H1 (cell line): ENCODE data around the gene EHD4. TPM values are rescaled to one million over a fixed set of nuclear protein-coding genes. Genes with fewer than 3 reads are reported as not detected.

Source experiments
- CTCF ChIA-PET: fragments of 300-600 bp; sonication (Branson Sonifier 250); formaldehyde crosslinking; loops from one replicate; lab custom pipeline; 2021; ENCODE audit not compliant: partially characterized antibody; lab: Charles Lee
- POLR2A ChIA-PET: fragments of 300-600 bp; sonication (Branson Sonifier 250); formaldehyde crosslinking; loops from one replicate; lab custom pipeline; 2021; ENCODE audit warnings: inconsistent platforms; ENCODE audit not compliant: partially characterized antibody; lab: Charles Lee
- DNase-seq, 2 experiments: peaks; one replicate each; pipeline versions ENCODE4 v3.0.0 to v3.0.0-alpha.2; 2010 to 2022; ENCODE audit warnings: low spot score in 2 of 2, low read depth in 1 of 2, mixed read lengths in 1 of 2
- FAIRE-seq: peaks from 2 replicates; lab custom pipeline; 2011; peaks lifted over from hg19 to GRCh38; lab: Jason Lieb, UNC
- H2AFZ ChIP-seq: 2 replicates; pipeline ENCODE4 v1.8.1; 2012; ENCODE audit warnings: low read length, inconsistent platforms
- H2AK5ac ChIP-seq: 2 replicates; pipeline ENCODE4 v1.6.1; 2013; ENCODE audit warnings: low read depth, low read length
- H2BK120ac ChIP-seq: replicated peaks from 2 replicates; pipeline ENCODE3; 2013; ENCODE audit warnings: low read depth, low read length, inconsistent platforms
- H2BK12ac ChIP-seq: 2 replicates; pipeline ENCODE4 v1.6.1; 2013; ENCODE audit warnings: low read depth, low read length
- H2BK15ac ChIP-seq: 2 replicates; pipeline ENCODE4 v1.6.1; 2013; ENCODE audit warnings: low read length
- H2BK20ac ChIP-seq: 2 replicates; pipeline ENCODE4 v1.6.1; 2013; ENCODE audit warnings: low read length
- H2BK5ac ChIP-seq: 2 replicates; pipeline ENCODE4 v1.6.1; 2013; ENCODE audit warnings: low read depth, low read length
- H3K14ac ChIP-seq: 2 replicates; pipeline ENCODE4 v1.6.1; 2013; ENCODE audit warnings: inconsistent platforms; ENCODE audit not compliant: insufficient read length
- H3K18ac ChIP-seq: 2 replicates; pipeline ENCODE4 v1.6.1; 2013; ENCODE audit warnings: low read length; ENCODE audit errors: extremely low read depth
- H3K23ac ChIP-seq: 2 replicates; pipeline ENCODE4 v1.6.1; 2013; ENCODE audit warnings: inconsistent platforms; ENCODE audit not compliant: insufficient read length
- H3K23me2 ChIP-seq: 2 replicates; pipeline ENCODE4 v1.6.1; 2013; ENCODE audit warnings: low read depth, low read length
- H3K27ac ChIP-seq: 2 replicates; pipeline ENCODE4 v1.6.1; 2011; ENCODE audit warnings: low read depth, low read length, inconsistent platforms
- H3K27me3 ChIP-seq, 4 experiments: replicated peaks in 1 of 4; 1 replicate in 1 of 4; 2 replicates in 3 of 4; pipeline versions ENCODE4 v1.6.1 to v1.8.1; 2011 to 2013; ENCODE audit warnings: low read length in 3 of 4, mild to moderate bottlenecking in 3 of 4, inconsistent platforms in 2 of 4, mixed read lengths in 2 of 4, moderate library complexity in 1 of 4; ENCODE audit not compliant: control insufficient read depth in 3 of 4, insufficient read depth in 3 of 4; ENCODE audit errors: extremely low read depth in 1 of 4
- H3K36me3 ChIP-seq, 4 experiments: 2 replicates each; pipeline versions ENCODE4 v1.6.1 to v1.8.1; 2011 to 2013; ENCODE audit warnings: mild to moderate bottlenecking in 4 of 4, low read length in 3 of 4, moderate library complexity in 2 of 4, control low read depth in 1 of 4, inconsistent platforms in 1 of 4; ENCODE audit not compliant: insufficient read depth in 4 of 4, control insufficient read depth in 2 of 4
- H3K4ac ChIP-seq: replicated peaks from 2 replicates; pipeline ENCODE3; 2013; ENCODE audit warnings: low read length, low read depth, mixed read lengths, inconsistent platforms; ENCODE audit not compliant: insufficient read length
- H3K4me1 ChIP-seq, 4 experiments: replicated peaks in 1 of 4; 1 replicate in 1 of 4; 2 replicates in 3 of 4; pipeline versions ENCODE4 v1.6.1 to v1.8.1; 2011 to 2013; ENCODE audit warnings: low read length in 3 of 4, inconsistent platforms in 2 of 4, mixed read lengths in 1 of 4; ENCODE audit not compliant: insufficient read depth in 4 of 4, control insufficient read depth in 3 of 4
- H3K4me2 ChIP-seq, 2 experiments: 2 replicates each; pipeline versions ENCODE4 v1.6.1 to v1.8.1; 2011 to 2013; ENCODE audit warnings: low read depth in 2 of 2, low read length in 2 of 2, control low read depth in 1 of 2, inconsistent platforms in 1 of 2, mild to moderate bottlenecking in 1 of 2; ENCODE audit not compliant: insufficient read depth in 1 of 2
- H3K4me3 ChIP-seq, 4 experiments: fragments of 200-600, 300-600 bp in 1 of 4; sonication (generic), shearing (Covaris generic), sonication (Bioruptor Twin) in 1 of 4; 2 replicates each; pipeline versions ENCODE4 v1.5.1 to v1.8.1; 2011 to 2016; ENCODE audit warnings: low read length in 4 of 4, low read depth in 3 of 4, control low read depth in 2 of 4, inconsistent platforms in 2 of 4, mild to moderate bottlenecking in 2 of 4, mixed read lengths in 1 of 4, moderate library complexity in 1 of 4; ENCODE audit not compliant: insufficient read depth in 2 of 4; ENCODE audit errors: extremely low read depth in 1 of 4
- H3K56ac ChIP-seq: replicated peaks from 2 replicates; pipeline ENCODE3; 2013; ENCODE audit warnings: low read depth, mild to moderate bottlenecking, mixed read lengths, low read length, inconsistent platforms; ENCODE audit not compliant: insufficient read length
- H3K79me1 ChIP-seq: 2 replicates; pipeline ENCODE4 v1.6.1; 2013; ENCODE audit warnings: low read depth, low read length, control low read depth
- H3K79me2 ChIP-seq, 2 experiments: 2 replicates each; pipeline versions ENCODE4 v1.6.1 to v1.8.1; 2012 to 2013; ENCODE audit warnings: low read length in 2 of 2, mild to moderate bottlenecking in 2 of 2, inconsistent platforms in 1 of 2; ENCODE audit not compliant: insufficient read depth in 2 of 2, control insufficient read depth in 1 of 2
- H3K9ac ChIP-seq, 4 experiments: replicated peaks in 1 of 4; 1 replicate in 1 of 4; 2 replicates in 3 of 4; pipeline versions ENCODE4 v1.6.1 to v1.8.1; 2011 to 2013; ENCODE audit warnings: low read depth in 3 of 4, low read length in 3 of 4, control low read depth in 2 of 4, mild to moderate bottlenecking in 2 of 4, moderate library complexity in 2 of 4, inconsistent platforms in 1 of 4; ENCODE audit errors: extremely low read depth in 1 of 4
- H3K9me3 ChIP-seq, 2 experiments: 2 replicates each; pipeline versions ENCODE4 v1.6.1 to v1.8.1; 2012 to 2013; ENCODE audit warnings: mild to moderate bottlenecking in 2 of 2, moderate library complexity in 2 of 2, control low read depth in 1 of 2, inconsistent platforms in 1 of 2, low read depth in 1 of 2, low read length in 1 of 2, mixed read lengths in 1 of 2; ENCODE audit not compliant: insufficient read depth in 2 of 2
- H4K20me1 ChIP-seq, 2 experiments: replicated peaks in 1 of 2; 2 replicates each; pipeline versions ENCODE3 to v1.8.1; 2011 to 2013; ENCODE audit warnings: inconsistent platforms in 2 of 2, low read length in 2 of 2, mild to moderate bottlenecking in 1 of 2; ENCODE audit not compliant: insufficient read depth in 2 of 2, control insufficient read depth in 1 of 2
- H4K5ac ChIP-seq: 2 replicates; pipeline ENCODE4 v1.6.1; 2013; ENCODE audit warnings: low read length, low read depth, mixed read lengths, inconsistent platforms; ENCODE audit not compliant: insufficient read length
- H4K8ac ChIP-seq: 2 replicates; pipeline ENCODE4 v1.8.0; 2013; ENCODE audit warnings: mild to moderate bottlenecking, moderate library complexity, low read length, inconsistent platforms; ENCODE audit not compliant: insufficient read depth; ENCODE audit errors: extremely low read depth
- H4K91ac ChIP-seq: replicated peaks from 2 replicates; pipeline ENCODE3; 2013; ENCODE audit warnings: low read length, mixed read lengths, inconsistent platforms; ENCODE audit not compliant: insufficient read length
- ASH2L ChIP-seq: fragments of 200-600, 300-600 bp; sonication (generic); IDR thresholded peaks from one replicate; pipeline ENCODE4 v1.7.1; 2017; ENCODE audit warnings: low read length
- SP1 ChIP-seq: IDR thresholded peaks from 2 replicates; pipeline ENCODE4 v1.6.1; 2011; ENCODE audit warnings: low read depth, low read length
- WGBS, 2 experiments: shearing (Covaris generic) in 1 of 2; methylation state at CpG; one replicate each; pipeline versions ENCODE4 v1.1.6 to v1.1.7; 2013 to 2015; ENCODE audit warnings: low lambda C conversion rate in 2 of 2, mixed read lengths in 2 of 2, inconsistent platforms in 1 of 2, low coverage in 1 of 2, missing lambda C conversion rate in 1 of 2; ENCODE audit not compliant: insufficient replicate concordance in 2 of 2, insufficient coverage in 1 of 2, insufficient read length in 1 of 2; ENCODE audit errors: extremely low coverage in 1 of 2, missing lambda C conversion rate in 1 of 2; 5-methylcytosine and 5-hydroxymethylcytosine counted together
- polyA plus RNA-seq, 7 experiments: library from polyadenylated mRNA; depleted of rRNA in 3 of 7; stranded (reverse) in 5 of 7; unstranded in 2 of 7; fragments of >200 nt in 5 of 7; fragments of 200-250 nt in 2 of 7; gene quantifications; 1 replicate in 5 of 7; 2 replicates in 1 of 7; 4 replicates in 1 of 7; pipeline versions ENCODE4 v1.2.1 to v1.2.3, GENCODE V29; 2011 to 2013; ENCODE audit warnings: missing spikeins in 2 of 7, mixed read lengths in 2 of 7
- total RNA-seq: library from RNA; stranded (reverse); fragmentation: NEBNext Ultra II Directional; extraction: Animal tissue kit (Norgen Biotek cat#: 25700); gene quantifications from 2 replicates; pipeline ENCODE4 v1.2.1, GENCODE V29; 2021

The EHD4 gene
- total and polyA plus RNA-seq, 2 of the 8 experiments (the other 6 are each of a cell fraction or from before 2014, with no cell fraction given): 17.5 to 24.5 TPM

GRCh38 chr15:42009474-42009873, 37.1 kb upstream of the EHD4 start:
- H3K23me2 ChIP-seq: no peaks in the 10 kb centered on the region
- H3K79me2 ChIP-seq: no peaks in the 10 kb centered on the region
- H3K14ac ChIP-seq: no peak overlapping the region
- no peak overlapping the region for H2BK5ac ChIP-seq
- TF ChIP-seq ASH2L (no peak), SP1 (no peak)
- no peaks in the 10 kb centered on the region for H3K9me3 ChIP-seq
- ChIA-PET CTCF (interaction anchor here (0.9 to 1.4 kb wide), 2 partner anchors 48 to 51 kb away, joined by 3 read pairs; no protein-coding TSS in a partner anchor), POLR2A (no interaction called here)
- no peaks in the 10 kb centered on the region for H4K20me1 ChIP-seq
- H3K9ac ChIP-seq: no peak overlapping the region
- FAIRE-seq: no peak
- no peaks in the 10 kb centered on the region for H3K4me1 ChIP-seq
- no peak overlapping the region for H4K5ac ChIP-seq
- H3K18ac ChIP-seq: no peak overlapping the region
- no peak overlapping the region for H4K91ac ChIP-seq
- no peak overlapping the region for H2BK12ac ChIP-seq
- H3K56ac ChIP-seq: no peak overlapping the region
- no peaks in the 10 kb centered on the region; a peak in 2 of 7 replicates for H3K27me3 ChIP-seq
- H2BK15ac ChIP-seq: no peak overlapping the region
- H3K36me3 ChIP-seq: no peaks in the 10 kb centered on the region
- no peak overlapping the region for H2BK120ac ChIP-seq
- H2BK20ac ChIP-seq: no peak overlapping the region
- WGBS, 2 experiments: 63 to 100% methylated on average over 2 to 5 of the region's 5 CpGs
- no peak overlapping the region for H2AFZ ChIP-seq
- no peak overlapping the region for H3K4me2 ChIP-seq
- H3K27ac ChIP-seq: no peak overlapping the region
- no peak for DNase-seq
- no peak overlapping the region for H3K4me3 ChIP-seq
- H3K23ac ChIP-seq: no peak overlapping the region
- no peak overlapping the region for H3K4ac ChIP-seq
- no peak overlapping the region; the same call in 1 of the 2 replicates for H4K8ac ChIP-seq
- no peak overlapping the region for H2AK5ac ChIP-seq
- H3K79me1 ChIP-seq: no peaks in the 10 kb centered on the region
